SK-N-MC (cell line): ENCODE measurements around the gene PDE4DIP.
"Not testable (repeated sequence)": the region's sequence is repeated elsewhere in the genome, so short reads cannot be mapped to it uniquely, and the experiment has no call there.

Source experiments
- EZH2 ChIP-seq: fragments of 200-600 bp; sonication (generic); IDR thresholded peaks from one replicate; pipeline ENCODE4 v1.6.1; 2017; ENCODE audit warnings: antibody characterized with exemption
- POLR2AphosphoS5 ChIP-seq: IDR thresholded peaks from 2 replicates; pipeline ENCODE4 v1.6.1; 2012; ENCODE audit warnings: mild to moderate bottlenecking, low read depth, low read length, borderline replicate concordance

DNA sequence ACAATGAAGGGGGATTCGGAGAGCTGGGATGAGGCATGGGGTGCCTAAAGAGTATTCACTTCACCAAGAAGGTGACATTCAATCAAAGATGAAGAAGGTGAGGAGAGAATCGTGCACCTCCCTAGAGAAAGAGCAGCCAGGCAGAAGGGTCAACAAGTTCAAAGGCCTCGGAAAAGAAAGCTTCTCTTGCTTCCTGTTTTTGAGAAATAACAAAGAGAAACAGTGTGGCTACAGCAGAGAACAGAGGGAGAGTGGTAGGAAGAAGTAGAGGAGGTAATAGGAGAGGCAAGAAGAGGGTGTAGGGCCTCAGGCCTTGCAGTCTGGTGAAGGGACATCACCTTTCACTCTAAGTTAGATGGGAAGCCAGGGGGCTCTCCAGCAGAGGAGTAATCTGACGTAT lies 41.0 kb downstream of the PDE4DIP start:
- not testable (repeated sequence) for TF ChIP-seq POLR2AphosphoS5, EZH2
